Sigmoid colon (tissue), 7 donors: ENCODE measurements around the gene TRDMT1. TPM values are rescaled to one million over a fixed set of nuclear protein-coding genes. Genes with fewer than 3 reads are reported as not detected.

Experiments
- DNase-seq: peaks from one replicate; pipeline ENCODE4 v3.0.0-alpha.2; 2019
- H3K27ac ChIP-seq, 4 donors: fragments of 200-600 bp; sonication (generic); one replicate each; pipeline ENCODE4 v1.5.1; 2016 to 2019; ENCODE audit warnings: mild to moderate bottlenecking in 1 of 4
- H3K27me3 ChIP-seq, 3 donors: fragments of 200-600 bp; sonication (generic); one replicate each; pipeline ENCODE4 v1.5.1; 2019; ENCODE audit warnings: mild to moderate bottlenecking in 1 of 3
- H3K36me3 ChIP-seq, 4 donors: fragments of 200-600 bp; sonication (generic); one replicate each; pipeline ENCODE4 v1.5.1; 2016 to 2019
- H3K4me1 ChIP-seq, 4 donors: fragments of 200-600 bp; sonication (generic); one replicate each; pipeline ENCODE4 v1.5.1; 2017 to 2019
- H3K4me3 ChIP-seq, 4 donors: fragments of 200-600 bp; sonication (generic); one replicate each; pipeline ENCODE4 v1.5.1; 2017 to 2019; ENCODE audit warnings: mild to moderate bottlenecking in 2 of 4, moderate library complexity in 1 of 4
- H3K9me3 ChIP-seq, 4 donors: fragments of 200-600 bp in 3 of 4; sonication (generic) in 3 of 4; one replicate each; pipeline versions ENCODE4 v1.5.1 to v1.6.1; 2013 to 2019
- CTCF ChIP-seq, 4 experiments: fragments of 450-650 bp in 3 of 4; fragments of 200-600 bp in 1 of 4; IDR thresholded peaks; one replicate each; pipeline ENCODE4 v1.5.1; 2016 to 2019; ENCODE audit warnings: antibody characterized with exemption in 4 of 4, mild to moderate bottlenecking in 3 of 4, moderate library complexity in 2 of 4
- EP300 ChIP-seq, 4 donors: sonication (generic); formaldehyde crosslinking; IDR thresholded peaks; one replicate each; pipeline ENCODE4 v1.6.1; 2017; ENCODE audit warnings: antibody characterized with exemption in 4 of 4
- POLR2A ChIP-seq, 2 donors: fragments of 450-650 bp; IDR thresholded peaks; one replicate each; pipeline ENCODE4 v1.6.1; 2016; ENCODE audit warnings: antibody characterized with exemption in 2 of 2, mild to moderate bottlenecking in 2 of 2, moderate library complexity in 2 of 2
- POLR2AphosphoS5 ChIP-seq, 4 donors: sonication (generic); formaldehyde crosslinking; IDR thresholded peaks; one replicate each; pipeline ENCODE4 v1.6.1; 2017; ENCODE audit warnings: antibody characterized with exemption in 4 of 4
- WGBS, 2 donors: extraction: QIAGEN DNeasy Blood & Tissue Kit; methylation state at CpG; one replicate each; pipeline ENCODE4 v1.1.7; 2013; 5-methylcytosine and 5-hydroxymethylcytosine counted together
- intact Hi-C: fragments of 100-400 bp; cut with DNase I; formaldehyde crosslinking; loops from one replicate; pipeline ENCODE4 v1.15.1; 2023
- polyA plus RNA-seq, 3 donors: library from polyadenylated mRNA; stranded (reverse); fragments of 200-250 nt; gene quantifications; one replicate each; pipeline ENCODE4 v1.2.3, GENCODE V29; 2013
- total RNA-seq, 4 donors: library from RNA; depleted of rRNA; stranded (reverse); fragments of >200 nt; gene quantifications; one replicate each; pipeline ENCODE4 v1.1.0, GENCODE V29; 2016
- donor health status: healthy with polysubstance abuse.
- donor health status: Bipolar disorder and iron deficiency.
- donor health status: healthy.

TRDMT1 gene
- total and polyA plus RNA-seq, 7 donors, result 1.2 to 13.6 (median 7.5) TPM

DNA sequence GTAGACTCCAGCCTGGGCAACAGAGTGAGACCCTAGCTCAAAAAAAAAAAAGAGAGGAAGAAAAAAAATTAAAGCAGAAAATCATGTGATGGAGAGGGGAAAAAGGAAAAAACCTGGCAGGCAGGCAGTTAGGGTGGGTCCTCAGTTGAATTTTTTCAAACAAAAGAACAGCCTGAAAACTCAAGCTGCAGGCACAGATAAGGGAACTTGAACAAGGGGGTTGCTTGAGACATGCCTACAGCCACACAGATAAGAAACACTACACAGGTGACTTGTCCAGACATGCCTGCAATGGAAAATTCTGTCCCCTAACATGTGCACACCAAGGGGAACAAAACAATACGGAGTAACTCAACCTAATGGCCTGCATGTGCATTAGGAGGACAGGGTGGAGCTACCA, 45.7 kb upstream of the TRDMT1 start:
- Histone ChIP-seq H3K4me1 (no peaks in the 10 kb centered on the region), H3K27me3 (no peaks in the 10 kb centered on the region), H3K9me3 (no peaks in the 10 kb centered on the region), H3K4me3 (no peak overlapping the region), H3K36me3 (no peaks in the 10 kb centered on the region), H3K27ac (no peak overlapping the region)
- WGBS, 2 donors, result 84 to 94% methylated on average over 1 of the region's 1 CpG
- DNase-seq, result no peak
- intact Hi-C loops, result no loop called here
- no peak for TF ChIP-seq CTCF (IDR thresholded peaks at IDR 0.05)
- TF ChIP-seq POLR2AphosphoS5 (IDR thresholded peaks at IDR 0.05), result no peak
- no peak for TF ChIP-seq POLR2A (IDR thresholded peaks at IDR 0.05)
- TF ChIP-seq EP300 (IDR thresholded peaks at IDR 0.05), result no peak

DNA sequence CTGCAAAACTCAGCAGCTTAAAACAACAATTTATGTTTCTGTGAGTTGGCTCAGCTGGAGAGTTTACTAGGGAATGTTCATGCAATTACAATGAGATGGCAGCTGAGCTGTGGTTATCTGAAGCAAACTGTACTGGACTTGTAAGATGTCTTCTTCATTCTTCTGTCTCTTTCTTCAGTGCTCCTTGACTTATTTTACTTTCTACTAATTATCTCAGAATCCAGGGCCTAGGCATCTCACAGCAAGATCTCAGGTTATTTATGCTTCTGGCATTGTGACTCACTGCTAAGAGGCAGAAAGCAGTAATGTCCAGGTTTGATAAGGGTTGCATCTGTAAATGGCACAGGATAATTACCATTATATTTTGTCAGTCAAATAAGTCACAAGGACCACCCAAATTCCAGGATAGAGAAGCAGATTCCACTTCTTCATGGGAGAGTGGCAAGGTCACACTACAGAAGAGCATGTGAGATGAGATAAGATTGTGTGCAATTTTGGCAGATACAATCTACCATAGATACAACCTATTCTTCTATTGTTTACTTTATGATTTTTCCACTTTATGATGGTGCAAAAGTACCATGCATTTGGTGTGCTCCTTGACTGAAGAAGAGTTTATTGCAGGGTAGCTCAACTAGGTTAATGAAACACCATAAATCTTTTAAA, 43.4 kb upstream of the TRDMT1 start:
- Histone ChIP-seq H3K27me3 (no peaks in the 10 kb centered on the region), H3K9me3 (no peaks in the 10 kb centered on the region), H3K4me3 (no peak overlapping the region), H3K4me1 (no peaks in the 10 kb centered on the region), H3K36me3 (no peaks in the 10 kb centered on the region), H3K27ac (no peak overlapping the region)
- intact Hi-C loops, result no loop called here
- DNase-seq, result no peak
- TF ChIP-seq POLR2AphosphoS5 (IDR thresholded peaks at IDR 0.05) (no peak), CTCF (IDR thresholded peaks at IDR 0.05) (no peak), POLR2A (IDR thresholded peaks at IDR 0.05) (no peak), EP300 (IDR thresholded peaks at IDR 0.05) (no peak)

- Histone ChIP-seq H3K27me3 (no peaks in the 10 kb centered on the region), H3K4me1 (no peaks in the 10 kb centered on the region), H3K4me3 (no peak overlapping the region), H3K36me3 (peaks cover 0 to 14% (median 2%) of the 10 kb centered on the region in 4 donors), H3K27ac (no peak overlapping the region), H3K9me3 (no peaks in the 10 kb centered on the region)
- 76 to 90% methylated on average over 5 of the region's 5 CpGs for WGBS, 2 donors
- intact Hi-C loops, result no loop called here
- TF ChIP-seq POLR2AphosphoS5 (IDR thresholded peaks at IDR 0.05) (no peak), EP300 (IDR thresholded peaks at IDR 0.05) (no peak), CTCF (IDR thresholded peaks at IDR 0.05) (no peak), POLR2A (IDR thresholded peaks at IDR 0.05) (no peak)
- no peak for DNase-seq
These were observed 40.3 kb upstream of the TRDMT1 start for GRCh38 chr10:17241611-17242333.

- WGBS, 2 donors, result 93 to 96% methylated on average over 4 of the region's 4 CpGs
- Histone ChIP-seq H3K27ac (no peak overlapping the region), H3K4me1 (peaks cover 0 to 2% (median 0%) of the 10 kb centered on the region in 4 donors), H3K27me3 (no peaks in the 10 kb centered on the region), H3K36me3 (peaks cover 11 to 25% (median 13%) of the 10 kb centered on the region in 4 donors), H3K4me3 (no peak overlapping the region), H3K9me3 (no peaks in the 10 kb centered on the region)
- DNase-seq, result no peak
- intact Hi-C loops, result no loop called here
- no peak for TF ChIP-seq POLR2A (IDR thresholded peaks at IDR 0.05)
- no peak for TF ChIP-seq POLR2AphosphoS5 (IDR thresholded peaks at IDR 0.05)
These were observed 39.1 kb upstream of the TRDMT1 start for GRCh38 chr10:17240616-17241015.

DNA sequence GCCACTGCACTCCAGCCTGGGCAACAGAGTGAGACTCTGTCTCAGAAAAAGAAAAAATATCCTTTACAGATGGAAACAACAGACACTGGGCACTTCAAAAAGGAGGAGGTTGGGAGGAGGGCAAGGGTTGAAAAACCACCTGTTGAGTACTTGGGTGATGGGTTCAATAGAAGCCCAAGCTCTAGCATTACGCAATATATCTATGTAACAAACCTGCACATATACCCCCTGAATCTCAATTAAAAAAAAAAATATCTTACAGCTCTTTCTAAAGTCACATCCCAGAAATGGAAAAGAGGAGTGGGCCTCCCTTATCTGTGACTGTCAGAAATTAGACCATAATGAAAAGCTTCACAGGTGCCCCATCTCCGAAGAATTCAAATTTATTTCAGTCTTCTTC, 38.6 kb upstream of the TRDMT1 start:
- Histone ChIP-seq H3K4me3 (no peak overlapping the region), H3K9me3 (no peaks in the 10 kb centered on the region), H3K27me3 (no peaks in the 10 kb centered on the region), H3K27ac (no peak overlapping the region), H3K36me3 (peaks cover 16 to 31% (median 19%) of the 10 kb centered on the region in 4 donors), H3K4me1 (peaks cover 0 to 8% (median 0%) of the 10 kb centered on the region in 4 donors)
- no peak for TF ChIP-seq EP300 (IDR thresholded peaks at IDR 0.05)
- no peak for TF ChIP-seq POLR2A (IDR thresholded peaks at IDR 0.05)
- no peak for TF ChIP-seq POLR2AphosphoS5 (IDR thresholded peaks at IDR 0.05)
- TF ChIP-seq CTCF (IDR thresholded peaks at IDR 0.05), result no peak
- WGBS, 2 donors, result 93 to 99% methylated on average over 2 of the region's 2 CpGs
- DNase-seq, result no peak
- intact Hi-C loops, result no loop called here
